Bone marrow (tissue), 2 donors: ENCODE measurements around the gene NYNRIN.

Experiments used
- DNase-seq, 2 donors: peaks; one replicate each; lab custom pipeline; 2025; lab: John Stamatoyannopoulos, UW

NYNRIN gene

DNA sequence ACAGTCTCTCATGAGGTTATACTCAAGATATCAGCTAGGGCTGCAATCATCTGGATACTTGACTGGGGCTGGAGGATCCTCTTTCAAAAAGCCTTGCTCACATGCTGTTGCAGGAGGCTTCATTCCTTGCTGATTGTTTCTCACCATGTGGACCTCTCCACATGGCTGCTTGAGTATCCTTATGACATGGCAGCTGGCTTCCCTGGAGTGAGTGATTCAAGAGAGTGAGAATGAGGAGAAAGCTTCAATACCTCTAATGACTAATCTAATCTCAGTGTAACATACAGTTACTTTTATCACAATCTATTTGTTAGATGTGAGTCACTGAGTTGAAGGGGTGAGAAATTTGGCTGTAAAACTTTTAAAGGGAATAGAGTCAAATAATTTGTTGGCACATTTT, 58.2 kb downstream of the NYNRIN start:
- DNase-seq = no peak

DNA sequence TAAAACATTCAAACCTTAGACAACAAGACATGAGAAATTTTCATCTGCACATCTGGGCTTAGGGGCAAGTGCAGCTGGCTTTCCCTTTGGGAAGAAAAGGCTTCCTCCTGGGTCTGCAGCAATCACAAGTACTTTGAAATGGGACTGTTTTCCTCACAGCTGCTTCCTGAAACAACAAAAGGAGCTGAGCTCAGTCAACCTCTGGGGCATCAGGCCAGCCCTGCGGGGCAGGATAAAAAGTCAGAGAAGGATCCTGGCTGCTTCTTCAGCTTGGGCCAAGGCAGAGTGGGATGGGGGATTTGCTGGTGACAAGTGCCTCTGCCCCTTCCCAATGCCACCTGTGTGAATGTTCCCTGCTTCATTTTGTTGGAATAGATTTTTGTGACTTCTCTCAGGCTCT, 59.9 kb downstream of the NYNRIN start:
- DNase-seq = no peak

DNA sequence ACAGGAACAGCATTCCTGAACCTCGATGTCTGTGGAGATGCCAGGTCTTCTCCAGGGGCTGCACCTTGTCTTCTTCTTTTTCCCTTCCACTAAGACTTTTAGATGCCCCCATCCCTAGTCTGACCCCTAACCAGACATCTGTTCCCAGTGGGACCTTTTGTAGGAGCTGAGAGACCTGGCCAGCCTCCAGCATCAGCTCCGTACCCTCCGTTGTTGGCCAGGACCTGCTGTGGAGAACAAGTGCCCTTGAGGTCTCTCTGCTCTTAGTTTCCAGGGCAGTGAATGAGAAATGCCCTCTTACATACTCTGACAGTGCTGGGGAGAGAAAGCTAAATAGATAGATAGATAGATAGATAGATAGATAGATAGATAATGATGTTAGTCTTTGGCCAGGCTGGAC, 60.5 kb downstream of the NYNRIN start:
- no peak for DNase-seq

DNA sequence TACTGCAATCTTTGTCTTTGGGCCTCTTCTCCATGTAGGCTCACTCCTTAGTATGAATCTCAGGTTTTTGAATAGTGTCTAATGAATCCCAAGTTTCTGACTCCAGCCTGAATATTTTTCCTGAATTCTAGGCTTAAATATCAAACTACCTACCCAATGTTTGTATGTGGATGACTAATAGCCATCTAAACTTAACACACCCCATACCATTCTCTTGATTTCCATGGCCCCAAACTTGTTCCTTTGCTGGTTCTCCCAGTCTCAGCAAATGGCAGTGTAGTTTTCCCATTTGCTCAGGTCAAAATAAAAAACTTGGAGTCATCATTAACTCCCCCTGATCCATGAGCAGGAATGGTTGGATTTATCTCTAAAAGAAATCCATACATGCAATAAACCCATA, 62.5 kb downstream of the NYNRIN start:
- no peak for DNase-seq

DNA sequence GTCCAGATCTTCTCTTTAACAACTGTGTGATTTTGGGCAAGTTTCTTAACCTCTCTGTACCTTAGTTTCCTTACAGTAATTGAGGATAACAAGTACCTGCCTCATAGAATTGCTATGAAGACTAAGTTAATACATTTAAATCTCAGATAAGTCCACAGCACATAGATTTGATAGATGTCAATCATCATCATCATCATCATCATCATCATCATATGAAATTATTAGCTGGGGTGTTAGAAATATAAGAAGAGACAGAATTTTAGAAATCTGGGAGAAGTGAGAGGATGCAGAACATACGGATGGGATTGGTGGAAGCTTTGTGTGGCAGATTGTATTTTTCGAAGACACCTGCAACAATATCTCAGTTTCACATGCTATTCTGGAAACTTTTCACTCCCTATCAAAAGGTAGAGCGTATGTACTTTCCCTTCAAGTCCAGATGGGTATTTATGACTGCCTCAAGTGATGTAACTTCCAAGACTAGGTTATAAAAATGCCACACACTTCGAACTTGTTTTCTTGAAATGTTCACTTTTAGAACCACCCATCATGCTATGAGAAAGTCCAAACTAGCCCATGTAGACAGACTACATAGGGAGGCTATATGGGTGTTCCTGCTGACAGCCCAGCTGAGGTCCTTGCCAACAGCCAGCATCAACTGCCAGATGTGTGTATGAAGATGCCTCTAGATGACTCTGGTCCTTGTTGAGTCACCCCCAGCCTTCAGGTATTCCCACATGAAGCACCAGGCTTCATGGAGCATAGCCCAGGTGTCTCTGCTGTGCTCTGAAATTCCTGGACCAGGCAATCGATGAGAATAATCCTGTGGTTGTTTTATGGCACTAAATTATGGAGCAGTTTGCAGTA, 64.4 kb downstream of the NYNRIN start:
- DNase-seq = no peak

DNA sequence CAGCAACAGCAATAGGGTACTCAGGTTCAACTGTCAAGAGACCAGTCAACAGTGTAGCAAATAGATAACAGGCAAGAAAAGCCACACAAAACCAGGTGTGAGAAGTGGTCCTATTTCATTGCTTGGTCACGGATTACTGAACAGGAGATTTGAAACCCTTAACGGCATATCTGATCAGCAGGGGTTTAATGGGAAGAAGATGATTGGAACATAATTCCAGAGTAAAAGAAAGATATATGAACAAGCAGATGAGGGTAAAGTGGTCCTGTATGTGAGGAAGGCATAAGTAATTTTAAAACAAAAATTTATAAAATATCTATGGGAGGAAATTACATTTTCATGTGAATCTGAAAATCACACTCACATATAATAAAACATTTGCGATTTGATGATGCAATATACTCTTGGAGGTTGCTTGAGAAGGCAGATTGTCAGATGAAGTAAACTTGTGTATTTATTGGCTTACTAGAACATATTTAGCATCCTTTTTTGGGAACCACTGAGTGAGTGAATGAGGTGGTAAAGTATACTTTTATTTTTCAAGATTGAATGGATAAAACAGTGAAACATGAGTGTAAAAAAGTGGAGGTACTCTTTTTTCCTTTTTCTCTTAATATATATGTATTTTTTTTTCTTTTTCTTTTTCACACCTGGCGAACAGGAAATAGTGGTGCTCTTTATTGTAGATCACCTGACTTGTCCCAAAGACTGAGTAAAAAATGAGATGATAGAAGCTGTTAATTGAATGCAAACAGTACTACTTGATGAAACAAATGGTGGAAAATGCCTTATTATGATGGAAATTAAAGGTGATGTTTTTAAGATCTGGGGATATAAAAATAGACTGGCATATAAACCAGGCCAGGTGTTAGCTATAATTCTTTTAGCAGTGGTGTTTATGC, 65.3 kb downstream of the NYNRIN start:
- DNase-seq = no peak

DNA sequence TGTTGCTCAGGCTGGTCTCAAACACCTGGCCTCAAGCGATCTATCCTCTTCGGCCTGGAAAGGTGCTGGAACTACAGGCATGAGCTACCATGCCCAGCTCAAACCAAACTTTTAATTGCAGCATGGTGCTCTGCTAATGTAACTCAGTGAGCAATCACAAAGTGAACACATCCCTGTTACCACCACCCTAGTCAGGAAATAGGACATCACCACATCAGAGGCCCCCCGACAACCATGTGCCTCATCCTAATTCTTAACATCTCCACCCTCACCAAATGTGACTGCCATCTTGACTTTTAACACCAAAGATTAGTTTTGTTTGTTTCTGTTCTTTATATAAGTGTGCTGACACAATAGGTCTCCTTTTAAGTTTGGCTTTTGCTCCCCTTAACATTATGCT, 66.6 kb downstream of the NYNRIN start:
- DNase-seq = no peak

DNA sequence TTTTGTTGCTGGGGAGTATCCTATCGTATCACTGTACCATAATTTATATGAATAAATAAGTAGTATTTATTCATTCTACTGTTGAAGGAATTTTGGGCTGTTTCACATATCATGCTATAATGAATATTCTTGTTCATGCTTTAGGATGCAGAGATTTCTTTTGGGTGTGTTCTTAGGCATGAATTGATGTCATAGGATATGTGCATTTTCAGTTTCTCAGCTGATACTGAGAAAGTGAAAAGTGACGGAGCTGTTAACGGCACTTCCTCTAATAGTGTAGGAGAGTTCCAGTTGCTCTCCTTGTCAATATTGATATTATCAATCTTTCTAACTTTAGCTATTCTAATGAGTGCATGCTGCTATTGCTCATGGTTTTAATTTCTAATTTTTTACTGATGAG, 67.0 kb downstream of the NYNRIN start:
- no peak for DNase-seq
